GM23338 (cell line): ENCODE data around the gene HBB. TPM values are rescaled to one million over a fixed set of nuclear protein-coding genes. Genes with fewer than 3 reads are reported as not detected.

Experiments used
- ATAC-seq: fragments of 200-7000 bp; cut with Tn5 transposase; 3 replicates; pipeline ENCODE4 v1.9.1; 2020
- DNase-seq: peaks from one replicate; pipeline ENCODE4 v3.0.0-alpha.2; 2015; ENCODE audit warnings: low spot score
- H2AFZ ChIP-seq: fragments of 200-600 bp; sonication (generic); 2 replicates; pipeline ENCODE4 v1.8.0; 2016; ENCODE audit warnings: antibody characterized with exemption, mild to moderate bottlenecking, moderate library complexity
- H3F3A ChIP-seq: fragments of 200-600 bp; sonication (generic); replicated peaks from 2 replicates; pipeline ENCODE4 v1.8.0; 2017; ENCODE audit warnings: antibody characterized with exemption, mixed run types, low read depth
- H3K27ac ChIP-seq: fragments of 200-600 bp; sonication (generic); 2 replicates; pipeline ENCODE4 v1.6.1; 2016; ENCODE audit warnings: low read depth
- H3K27me3 ChIP-seq: fragments of 200-600 bp; sonication (generic); 2 replicates; pipeline ENCODE4 v1.8.0; 2016; ENCODE audit warnings: mild to moderate bottlenecking, mixed run types, moderate library complexity; ENCODE audit not compliant: insufficient read depth
- H3K36me3 ChIP-seq: fragments of 200-600 bp; sonication (generic); 2 replicates; pipeline ENCODE4 v1.8.0; 2016; ENCODE audit warnings: mild to moderate bottlenecking; ENCODE audit not compliant: insufficient read depth
- H3K4me1 ChIP-seq: fragments of 200-600 bp; sonication (generic); 2 replicates; pipeline ENCODE4 v1.8.0; 2016; ENCODE audit warnings: mild to moderate bottlenecking, moderate library complexity; ENCODE audit not compliant: insufficient read depth
- H3K4me2 ChIP-seq: fragments of 200-600 bp; sonication (generic); 2 replicates; pipeline ENCODE4 v1.7.1; 2017; ENCODE audit warnings: mixed run types
- H3K4me3 ChIP-seq: fragments of 200-600 bp; sonication (generic); 2 replicates; pipeline ENCODE4 v1.6.1; 2016; ENCODE audit warnings: mixed run types
- H3K79me2 ChIP-seq: fragments of 200-600 bp; sonication (generic); replicated peaks from 2 replicates; pipeline ENCODE4 v1.8.0; 2017; ENCODE audit warnings: mild to moderate bottlenecking; ENCODE audit not compliant: insufficient read depth
- H3K9me2 ChIP-seq: fragments of 200-600 bp; sonication (generic); 2 replicates; pipeline ENCODE4 v1.8.0; 2017; ENCODE audit not compliant: insufficient read depth
- H4K20me1 ChIP-seq: fragments of 200-600 bp; sonication (generic); replicated peaks from 2 replicates; pipeline ENCODE4 v1.8.0; 2017; ENCODE audit warnings: mild to moderate bottlenecking; ENCODE audit not compliant: insufficient read depth
- H3K27ac Mint-ChIP-seq: 2 replicates; pipeline ENCODE4 v1.8.0; 2020; ENCODE audit warnings: inconsistent platforms, mild to moderate bottlenecking, moderate library complexity, mixed read lengths
- H3K27me3 Mint-ChIP-seq: 3 replicates; pipeline ENCODE4 v1.8.0; 2022; ENCODE audit warnings: low read depth, mild to moderate bottlenecking, moderate library complexity, mixed read lengths, inconsistent platforms; ENCODE audit not compliant: insufficient read depth, poor library complexity
- H3K36me3 Mint-ChIP-seq: 3 replicates; pipeline ENCODE4 v1.8.0; 2021; ENCODE audit warnings: low read depth, mild to moderate bottlenecking, inconsistent platforms, moderate library complexity, mixed read lengths
- H3K4me1 Mint-ChIP-seq: 3 replicates; pipeline ENCODE4 v1.8.0; 2020; ENCODE audit warnings: mild to moderate bottlenecking, inconsistent platforms, mixed read lengths
- H3K4me3 Mint-ChIP-seq: 3 replicates; pipeline ENCODE4 v1.8.0; 2021; ENCODE audit warnings: moderate library complexity, mild to moderate bottlenecking, inconsistent platforms, mixed read lengths
- H3K9me3 Mint-ChIP-seq: 3 replicates; pipeline ENCODE4 v1.8.0; 2020; ENCODE audit warnings: moderate library complexity, mild to moderate bottlenecking, inconsistent platforms, mixed read lengths
- CREB1 ChIP-seq: fragments of 250-450 bp; sonication (Bioruptor Pico); IDR thresholded peaks from 2 replicates; pipeline ENCODE4 v1.5.0; 2020; ENCODE audit warnings: low read depth, mild to moderate bottlenecking, moderate library complexity
- EZH2 ChIP-seq: fragments of 200-600 bp; sonication (generic); IDR thresholded peaks from one replicate; pipeline ENCODE4 v1.8.0; 2017; ENCODE audit warnings: antibody characterized with exemption, mild to moderate bottlenecking, low read depth; ENCODE audit not compliant: unreplicated experiment
- EZH2phosphoT487 ChIP-seq: fragments of 200-600 bp; sonication (generic); IDR thresholded peaks from one replicate; pipeline ENCODE4 v1.8.1; 2018; ENCODE audit warnings: antibody characterized with exemption; ENCODE audit not compliant: unreplicated experiment
- NANOG ChIP-seq: IDR thresholded peaks from 2 replicates; pipeline ENCODE4 v1.6.1; 2016; ENCODE audit warnings: antibody characterized with exemption, borderline replicate concordance
- POLR2AphosphoS5 ChIP-seq: IDR thresholded peaks from 2 replicates; pipeline ENCODE4 v1.6.1; 2016; ENCODE audit warnings: antibody characterized with exemption, low read depth
- STAT1 ChIP-seq: IDR thresholded peaks from one replicate; pipeline ENCODE4 v1.6.1; 2016; ENCODE audit warnings: antibody characterized with exemption; ENCODE audit not compliant: unreplicated experiment
- ZNF114 ChIP-seq: fragments of 250-450 bp; sonication (Bioruptor Pico); IDR thresholded peaks from 2 replicates; pipeline ENCODE4 v1.5.0; 2020; ENCODE audit warnings: mild to moderate bottlenecking, moderate library complexity
- polyA plus RNA-seq: library from polyadenylated mRNA; unstranded; fragments of >200 nt; fragmentation: Nextera tagmentation; extraction: Ambion mirVana; gene quantifications from 2 replicates; pipeline ENCODE4 v1.2.1, GENCODE V29; 2016
- total RNA-seq: library from RNA; depleted of rRNA; stranded (reverse); fragments of >200 nt; shearing (Covaris generic); gene quantifications from 2 replicates; pipeline ENCODE4 v1.2.3, GENCODE V29; 2014
- TF ChIP-seq, protein P1 (sequence below): IDR thresholded peaks from 2 replicates; pipeline ENCODE4 v1.6.1; 2016; ENCODE audit warnings: antibody characterized with exemption
- TF ChIP-seq, protein P2 (sequence below): IDR thresholded peaks from one replicate; pipeline ENCODE4 v1.6.1; 2018; ENCODE audit warnings: antibody characterized with exemption; ENCODE audit not compliant: unreplicated experiment
- TF ChIP-seq, protein P3 (sequence below), 2 experiments: fragments of 200-600 bp in 1 of 2; sonication (generic) in 1 of 2; conservative IDR thresholded peaks; 2 replicates each; pipeline versions ENCODE4 v1.5.1 to v1.6.1; 2016 to 2017; ENCODE audit warnings: antibody characterized with exemption in 2 of 2, low read depth in 2 of 2, mild to moderate bottlenecking in 2 of 2, moderate library complexity in 1 of 2

The HBB gene
- total and polyA plus RNA-seq, 2 experiments from 2014 or later = not detected

GRCh38 chr11:5267033-5267563 lies 40.2 kb upstream of the HBB start:
- Mint-ChIP-seq H3K4me1 (peaks cover 5% of the 10 kb centered on the region; the same call in 2 of the 3 replicates), H3K4me3 (no peak overlapping the region), H3K36me3 (no peaks in the 10 kb centered on the region), H3K27me3 (peaks cover 2% of the 10 kb centered on the region), H3K27ac (no peak overlapping the region), H3K9me3 (peaks cover 4% of the 10 kb centered on the region; the same call in 2 of the 3 replicates)
- Histone ChIP-seq H3K4me3 (no peak overlapping the region), H2AFZ (no peak overlapping the region), H3K79me2 (no peaks in the 10 kb centered on the region), H3K27me3 (no peaks in the 10 kb centered on the region), H3K9me2 (no peaks in the 10 kb centered on the region), H3K27ac (no peak overlapping the region), H3K4me2 (no peak overlapping the region), H3K4me1 (no peaks in the 10 kb centered on the region), H3F3A (no peaks in the 10 kb centered on the region), H3K36me3 (no peaks in the 10 kb centered on the region), H4K20me1 (no peaks in the 10 kb centered on the region)
- ATAC-seq (no peak), DNase-seq (no peak)
- TF ChIP-seq, protein P1, sequence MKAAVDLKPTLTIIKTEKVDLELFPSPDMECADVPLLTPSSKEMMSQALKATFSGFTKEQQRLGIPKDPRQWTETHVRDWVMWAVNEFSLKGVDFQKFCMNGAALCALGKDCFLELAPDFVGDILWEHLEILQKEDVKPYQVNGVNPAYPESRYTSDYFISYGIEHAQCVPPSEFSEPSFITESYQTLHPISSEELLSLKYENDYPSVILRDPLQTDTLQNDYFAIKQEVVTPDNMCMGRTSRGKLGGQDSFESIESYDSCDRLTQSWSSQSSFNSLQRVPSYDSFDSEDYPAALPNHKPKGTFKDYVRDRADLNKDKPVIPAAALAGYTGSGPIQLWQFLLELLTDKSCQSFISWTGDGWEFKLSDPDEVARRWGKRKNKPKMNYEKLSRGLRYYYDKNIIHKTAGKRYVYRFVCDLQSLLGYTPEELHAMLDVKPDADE = no peak
- TF ChIP-seq EZH2 = no peak
- TF ChIP-seq, protein P2, sequence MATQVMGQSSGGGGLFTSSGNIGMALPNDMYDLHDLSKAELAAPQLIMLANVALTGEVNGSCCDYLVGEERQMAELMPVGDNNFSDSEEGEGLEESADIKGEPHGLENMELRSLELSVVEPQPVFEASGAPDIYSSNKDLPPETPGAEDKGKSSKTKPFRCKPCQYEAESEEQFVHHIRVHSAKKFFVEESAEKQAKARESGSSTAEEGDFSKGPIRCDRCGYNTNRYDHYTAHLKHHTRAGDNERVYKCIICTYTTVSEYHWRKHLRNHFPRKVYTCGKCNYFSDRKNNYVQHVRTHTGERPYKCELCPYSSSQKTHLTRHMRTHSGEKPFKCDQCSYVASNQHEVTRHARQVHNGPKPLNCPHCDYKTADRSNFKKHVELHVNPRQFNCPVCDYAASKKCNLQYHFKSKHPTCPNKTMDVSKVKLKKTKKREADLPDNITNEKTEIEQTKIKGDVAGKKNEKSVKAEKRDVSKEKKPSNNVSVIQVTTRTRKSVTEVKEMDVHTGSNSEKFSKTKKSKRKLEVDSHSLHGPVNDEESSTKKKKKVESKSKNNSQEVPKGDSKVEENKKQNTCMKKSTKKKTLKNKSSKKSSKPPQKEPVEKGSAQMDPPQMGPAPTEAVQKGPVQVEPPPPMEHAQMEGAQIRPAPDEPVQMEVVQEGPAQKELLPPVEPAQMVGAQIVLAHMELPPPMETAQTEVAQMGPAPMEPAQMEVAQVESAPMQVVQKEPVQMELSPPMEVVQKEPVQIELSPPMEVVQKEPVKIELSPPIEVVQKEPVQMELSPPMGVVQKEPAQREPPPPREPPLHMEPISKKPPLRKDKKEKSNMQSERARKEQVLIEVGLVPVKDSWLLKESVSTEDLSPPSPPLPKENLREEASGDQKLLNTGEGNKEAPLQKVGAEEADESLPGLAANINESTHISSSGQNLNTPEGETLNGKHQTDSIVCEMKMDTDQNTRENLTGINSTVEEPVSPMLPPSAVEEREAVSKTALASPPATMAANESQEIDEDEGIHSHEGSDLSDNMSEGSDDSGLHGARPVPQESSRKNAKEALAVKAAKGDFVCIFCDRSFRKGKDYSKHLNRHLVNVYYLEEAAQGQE = no peak
- TF ChIP-seq POLR2AphosphoS5 = no peak
- TF ChIP-seq ZNF114 (CRISPR knock-in tag) = no peak
- no peak for TF ChIP-seq EZH2phosphoT487
- no peak for TF ChIP-seq NANOG
- TF ChIP-seq STAT1 = no peak
- TF ChIP-seq CREB1 (CRISPR knock-in tag) = no peak
- TF ChIP-seq, protein P3, sequence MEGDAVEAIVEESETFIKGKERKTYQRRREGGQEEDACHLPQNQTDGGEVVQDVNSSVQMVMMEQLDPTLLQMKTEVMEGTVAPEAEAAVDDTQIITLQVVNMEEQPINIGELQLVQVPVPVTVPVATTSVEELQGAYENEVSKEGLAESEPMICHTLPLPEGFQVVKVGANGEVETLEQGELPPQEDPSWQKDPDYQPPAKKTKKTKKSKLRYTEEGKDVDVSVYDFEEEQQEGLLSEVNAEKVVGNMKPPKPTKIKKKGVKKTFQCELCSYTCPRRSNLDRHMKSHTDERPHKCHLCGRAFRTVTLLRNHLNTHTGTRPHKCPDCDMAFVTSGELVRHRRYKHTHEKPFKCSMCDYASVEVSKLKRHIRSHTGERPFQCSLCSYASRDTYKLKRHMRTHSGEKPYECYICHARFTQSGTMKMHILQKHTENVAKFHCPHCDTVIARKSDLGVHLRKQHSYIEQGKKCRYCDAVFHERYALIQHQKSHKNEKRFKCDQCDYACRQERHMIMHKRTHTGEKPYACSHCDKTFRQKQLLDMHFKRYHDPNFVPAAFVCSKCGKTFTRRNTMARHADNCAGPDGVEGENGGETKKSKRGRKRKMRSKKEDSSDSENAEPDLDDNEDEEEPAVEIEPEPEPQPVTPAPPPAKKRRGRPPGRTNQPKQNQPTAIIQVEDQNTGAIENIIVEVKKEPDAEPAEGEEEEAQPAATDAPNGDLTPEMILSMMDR (conservative IDR thresholded peaks at IDR 0.05; ENCODE audit: low read depth in 2 of 2) = no peak
